ENCODE data around the gene WDFY3.

The WDFY3 gene

GRCh38 chr4:84915396-84915780 is 51.1 kb downstream of the WDFY3 start:
- peak overlapping the region; percentile 75 for H3K27ac ChIP-seq (replicated peaks)
- H3K4me3 ChIP-seq (replicated peaks; ENCODE audit: insufficient read depth, low read length): no peak overlapping the region
- TF ChIP-seq CTCF (IDR thresholded peaks at IDR 0.05; ENCODE audit: insufficient read depth, low read length) (no peak), REST (IDR thresholded peaks at IDR 0.05; ENCODE audit: insufficient replicate concordance, low read depth) (no peak), SPI1 (IDR thresholded peaks at IDR 0.05; ENCODE audit: borderline replicate concordance, low read depth) (no peak), GABPA (IDR thresholded peaks at IDR 0.05; ENCODE audit: low read depth) (no peak), POLR2AphosphoS5 (IDR thresholded peaks at IDR 0.05; ENCODE audit: low read depth) (no peak)

GRCh38 chr4:84914686-84915395 is 51.6 kb downstream of the WDFY3 start:
- peak overlapping the region; percentile 75 for H3K27ac ChIP-seq (replicated peaks)
- H3K27me3 ChIP-seq (ENCODE audit: insufficient read depth, poor library complexity, severe bottlenecking): no peaks in the 10 kb centered on the region
- DNase-seq (ENCODE audit: low read depth in 1 of 2, low spot score in 1 of 2): peak; percentile 38 to 58
- no peak overlapping the region for H3K4me3 ChIP-seq (replicated peaks; ENCODE audit: insufficient read depth, low read length)
- no peak for TF ChIP-seq CTCF (IDR thresholded peaks at IDR 0.05; ENCODE audit: insufficient read depth, low read length)
- TF ChIP-seq SPI1 (IDR thresholded peaks at IDR 0.05; ENCODE audit: borderline replicate concordance, low read depth): no peak
- TF ChIP-seq REST (IDR thresholded peaks at IDR 0.05; ENCODE audit: insufficient replicate concordance, low read depth): no peak
- TF ChIP-seq POLR2AphosphoS5 (IDR thresholded peaks at IDR 0.05; ENCODE audit: low read depth): no peak
- TF ChIP-seq GABPA (IDR thresholded peaks at IDR 0.05; ENCODE audit: low read depth): peak; percentile 71

More at GRCh38 chr4:84915396-84915780, 51.1 kb downstream of the WDFY3 start:
- H3K27me3 ChIP-seq (ENCODE audit: insufficient read depth, poor library complexity, severe bottlenecking): no peaks in the 10 kb centered on the region
- DNase-seq (ENCODE audit: low read depth in 1 of 2, low spot score in 1 of 2): no peak

- Histone ChIP-seq H3K27ac (replicated peaks) (peak overlapping the region; percentile 11; the same call in 1 of the 2 replicates), H3K27me3 (ENCODE audit: insufficient read depth, poor library complexity, severe bottlenecking) (no peaks in the 10 kb centered on the region), H3K4me3 (replicated peaks; ENCODE audit: insufficient read depth, low read length) (no peak overlapping the region)
- TF ChIP-seq REST (IDR thresholded peaks at IDR 0.05; ENCODE audit: insufficient replicate concordance, low read depth) (no peak), POLR2AphosphoS5 (IDR thresholded peaks at IDR 0.05; ENCODE audit: low read depth) (no peak), GABPA (IDR thresholded peaks at IDR 0.05; ENCODE audit: low read depth) (no peak), SPI1 (IDR thresholded peaks at IDR 0.05; ENCODE audit: borderline replicate concordance, low read depth) (no peak), CTCF (IDR thresholded peaks at IDR 0.05; ENCODE audit: insufficient read depth, low read length) (no peak)
- DNase-seq (ENCODE audit: low read depth in 1 of 2, low spot score in 1 of 2): peak in 1 of 2 experiments; percentile 16
Observed at GRCh38 chr4:84913176-84913575, 53.3 kb downstream of the WDFY3 start.

Measured in HL-60 (cell line).